Muscle of arm (tissue), 12 donors: ENCODE measurements around the gene TTC21B. TPM values are rescaled to one million over a fixed set of nuclear protein-coding genes. Genes with fewer than 3 reads are reported as not detected.

Source experiments
- DNase-seq: peaks from one replicate; pipeline ENCODE4 v3.0.0-alpha.2; 2013
- polyA plus RNA-seq, 12 donors: library from polyadenylated mRNA; unstranded; fragments of 120-200 nt; gene quantifications; one replicate each; pipeline ENCODE4 v1.2.1, GENCODE V29; 2013; ENCODE audit not compliant: insufficient read length in 12 of 12

Gene TTC21B
- polyA plus RNA-seq, 12 donors = 16.2 to 28.9 (median 21.2) TPM; not detected in 1

DNA sequence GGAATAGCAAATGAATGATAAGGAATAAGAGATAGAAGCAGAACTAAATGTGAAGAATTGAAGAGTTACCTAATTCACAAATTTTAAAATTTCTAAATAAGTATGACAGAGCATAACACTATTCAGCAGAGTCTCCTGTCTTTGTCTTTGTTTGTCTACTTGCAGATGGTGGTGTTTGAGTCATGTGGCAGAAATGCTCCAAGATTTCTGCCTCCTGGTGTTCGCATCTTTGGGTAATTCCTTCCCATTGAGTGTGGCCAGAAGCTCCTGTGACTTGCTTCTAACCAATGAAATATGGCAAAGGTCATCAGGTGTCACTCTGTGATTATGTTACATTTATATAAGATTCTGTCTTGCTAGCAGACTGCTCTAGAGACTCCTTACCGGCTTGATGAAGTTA is 114.0 kb downstream of the TTC21B start:
- DNase-seq = no peak

DNA sequence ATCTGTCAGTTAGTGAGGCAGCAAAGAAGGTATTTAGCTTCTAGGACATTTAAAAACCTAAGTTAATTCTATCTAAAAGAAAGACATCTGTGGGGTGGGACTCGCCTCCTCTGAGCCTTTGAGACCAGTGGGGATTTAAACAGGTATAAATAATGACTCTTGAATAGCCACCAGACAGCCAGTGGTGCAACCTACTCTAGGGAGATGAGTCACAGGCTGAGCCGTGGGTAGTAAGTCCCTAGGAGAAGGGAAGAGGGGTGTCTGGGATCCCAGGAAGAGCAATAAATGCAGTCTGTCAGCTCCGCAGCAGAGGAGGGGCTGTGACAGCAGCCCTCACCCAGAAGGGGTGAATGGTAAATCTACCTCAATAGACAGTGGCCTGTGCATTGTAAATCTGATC is 116.5 kb downstream of the TTC21B start:
- DNase-seq = no peak

DNA sequence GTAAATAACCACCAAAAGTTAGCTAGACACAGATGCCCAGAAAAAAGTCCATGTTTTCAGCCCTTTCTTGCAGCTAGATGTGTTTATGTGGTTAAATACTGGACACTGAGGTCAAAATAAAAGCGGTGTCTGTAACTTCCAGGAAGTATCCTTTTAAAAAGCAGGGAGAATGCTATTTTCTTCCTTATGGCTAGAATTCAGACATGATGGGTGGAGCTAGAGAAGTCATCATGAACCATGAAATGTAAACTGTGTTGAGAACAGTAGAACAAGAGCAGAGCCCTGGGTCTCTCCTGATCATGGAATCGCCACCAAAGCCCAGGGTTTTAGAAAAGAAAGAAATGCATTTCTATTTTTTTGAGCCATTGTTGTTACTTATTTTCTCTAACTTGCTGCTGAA is 118.2 kb downstream of the TTC21B start:
- DNase-seq = no peak

DNA sequence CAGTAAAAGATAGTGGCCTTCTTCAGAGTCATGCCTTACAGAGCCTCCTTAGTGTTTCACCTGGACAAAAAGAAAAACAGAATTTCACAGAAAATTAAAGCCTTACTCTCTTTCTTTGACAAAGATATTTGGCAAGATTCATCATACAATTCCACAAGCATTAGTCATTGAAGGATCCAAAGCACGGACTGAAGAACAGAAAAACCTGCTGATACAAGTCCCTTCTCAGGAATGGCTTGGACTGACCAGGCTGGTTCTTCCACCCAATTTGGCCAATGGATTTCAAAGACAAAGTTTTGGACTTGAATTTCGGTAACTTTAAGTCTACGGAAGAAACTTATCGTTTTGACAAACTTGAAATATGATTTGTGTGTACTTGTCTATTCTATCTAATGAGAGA is 120.4 kb downstream of the TTC21B start:
- DNase-seq = no peak

DNA sequence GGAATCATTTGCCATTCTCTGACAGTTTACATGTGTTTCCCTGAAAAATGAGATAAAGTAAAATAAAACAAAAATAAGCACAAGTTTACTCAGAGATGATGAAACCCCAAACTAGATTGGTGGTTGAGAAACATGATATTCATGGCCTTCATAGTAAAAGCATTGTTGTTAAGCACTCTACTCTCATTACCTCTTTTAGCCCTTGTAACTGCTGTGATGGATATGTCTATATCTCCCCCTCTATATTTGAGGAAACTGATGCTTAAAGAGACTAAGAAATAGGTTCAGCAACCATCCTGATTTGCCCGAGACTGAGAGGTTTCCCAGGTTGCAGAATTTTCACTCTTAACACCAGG is 125.7 kb downstream of the TTC21B start:
- DNase-seq = no peak

DNA sequence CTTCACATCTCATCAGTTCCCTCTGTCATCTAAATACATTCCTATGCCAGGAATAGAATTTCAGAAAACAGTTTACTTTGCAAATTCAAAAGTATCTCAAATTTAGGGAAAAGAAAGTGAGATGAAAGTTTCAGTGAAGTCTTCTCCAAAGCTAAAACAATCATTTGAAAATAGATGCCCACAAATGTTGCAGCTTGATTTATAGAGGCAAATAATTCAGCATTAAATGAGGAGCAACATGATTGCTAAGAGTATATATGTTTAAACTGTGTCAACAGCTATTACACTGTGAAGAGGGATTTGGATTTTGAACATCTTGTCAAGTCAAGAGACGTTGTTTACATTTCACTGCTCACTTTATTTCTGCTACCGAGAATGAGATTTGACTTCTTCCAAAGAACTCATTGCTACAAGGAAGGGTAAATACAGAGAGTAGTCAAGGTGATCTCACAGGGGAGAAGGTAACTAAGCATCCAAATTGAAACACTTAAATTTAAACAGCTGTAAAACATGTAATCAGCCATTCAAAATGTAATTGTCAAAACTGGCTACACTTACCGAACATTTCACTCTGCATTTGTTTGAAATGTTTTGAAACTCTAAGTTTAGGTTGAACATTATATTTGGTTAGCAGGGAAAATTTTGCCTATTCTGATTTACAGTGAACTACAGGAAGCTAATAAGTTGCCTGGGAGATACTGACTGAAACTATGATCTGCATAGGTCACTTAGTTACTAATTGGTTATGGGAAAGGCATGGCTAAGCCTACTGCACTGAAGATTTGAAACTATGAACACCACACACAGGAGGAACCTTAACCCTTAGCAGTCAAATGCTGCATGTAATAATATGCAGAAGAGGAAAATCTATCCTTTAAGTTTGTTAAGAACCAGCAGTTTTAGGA is 126.3 kb downstream of the TTC21B start:
- no peak for DNase-seq

DNA sequence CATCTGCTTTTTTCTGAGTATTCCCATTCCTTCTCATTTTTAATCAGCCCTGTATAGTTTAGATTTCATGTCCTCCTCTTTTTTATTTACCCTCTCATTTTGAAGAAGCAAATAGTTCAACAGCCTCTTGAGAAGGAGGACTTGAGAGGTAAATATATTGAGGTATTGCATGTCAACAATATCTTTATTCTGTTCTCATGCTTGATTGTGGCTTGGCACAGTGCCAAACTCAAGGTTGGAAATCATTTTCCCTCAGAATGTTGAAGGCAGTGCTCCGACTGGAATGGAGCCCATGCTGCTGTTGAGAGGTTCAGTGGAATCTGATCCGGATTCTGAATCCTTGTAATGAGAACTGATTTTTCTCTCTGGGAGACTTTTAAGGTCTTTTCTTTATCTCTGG is 128.5 kb downstream of the TTC21B start:
- peak; percentile 14 for DNase-seq

Other genes starting within 250 kb of the TTC21B start
- 10 to 100 TPM in 2 of 12 donors, 1 to 10 TPM in 5, under 1 TPM in 4, not detected in 1; 0.35 to 15.3 (median 1.5) TPM for gene GALNT3, start 159.5 kb downstream of the TTC21B start, polyA plus RNA-seq
- gene SCN1A, start 174.2 kb upstream of the TTC21B start, polyA plus RNA-seq = under 1 TPM in 8 of 12 donors, not detected in 4; 0.01 to 0.37 (median 0.15) TPM